Measurements from ENCODE around the gene ZWILCH. TPM values are rescaled to one million over a fixed set of nuclear protein-coding genes. Genes with fewer than 3 reads are reported as not detected.
A peak's percentile ranks its signal among the peaks of the same experiment; 100 is the strongest.

Gene ZWILCH
- total and polyA plus RNA-seq, 2 donors (not counting 3 experiments of a cell fraction or from before 2014, with no cell fraction given): 9.3 to 28.8 TPM

DNA sequence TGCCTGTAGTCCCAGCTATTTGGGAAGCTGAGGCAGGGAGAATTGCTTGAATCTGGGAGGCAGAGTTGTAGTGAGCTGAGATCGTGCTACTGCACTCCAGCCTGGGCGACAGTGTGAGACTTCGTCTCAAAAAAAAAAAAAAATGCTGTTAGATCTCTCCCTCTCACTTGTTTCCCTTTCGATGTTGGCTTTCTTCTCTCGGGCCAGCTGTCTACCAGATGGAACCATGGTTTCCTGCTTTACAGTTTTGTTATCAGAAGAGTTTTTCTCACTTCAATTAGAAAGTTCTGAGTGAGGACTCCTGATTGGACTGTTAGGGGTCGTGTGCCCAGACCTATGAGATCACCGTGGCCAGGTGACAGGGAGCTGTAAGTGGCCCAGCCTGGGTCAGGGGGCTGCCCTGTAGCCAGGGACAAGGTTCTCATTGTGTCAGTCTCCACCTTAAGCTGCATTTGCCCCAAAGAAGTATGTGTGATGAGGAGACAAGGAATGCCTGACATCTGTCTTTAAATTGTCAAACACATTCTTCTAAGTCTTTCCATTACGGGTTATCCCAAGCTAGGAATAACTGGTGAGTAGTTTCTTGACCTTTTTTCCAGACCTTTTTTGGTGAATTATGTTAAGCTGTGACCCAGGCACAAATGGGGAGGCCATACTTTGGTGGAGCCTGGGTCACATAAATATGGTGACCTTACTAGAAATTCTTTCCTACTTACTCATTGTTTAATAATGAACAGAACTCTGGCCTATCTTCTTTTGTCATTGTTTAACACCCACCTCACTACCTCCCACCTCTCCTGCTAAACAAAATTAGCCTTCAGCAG, 32.7 kb upstream of the ZWILCH start:
- Histone ChIP-seq H3K27me3 (ENCODE audit: control insufficient read depth in 2 of 2, insufficient read depth in 2 of 2, low read length in 2 of 2) (no peaks in the 10 kb centered on the region), H3K4me2 (ENCODE audit: insufficient read depth, low read length) (no peak overlapping the region), H4K20me1 (replicated peaks; ENCODE audit: control insufficient read depth, extremely low read depth, insufficient read depth, low read length) (no peaks in the 10 kb centered on the region), H2AFZ (ENCODE audit: low read depth, low read length) (no peak overlapping the region), H3K36me3 (ENCODE audit: control insufficient read depth in 2 of 2, extremely low read depth in 1 of 2, insufficient read depth in 2 of 2, low read length in 2 of 2) (no peaks in the 10 kb centered on the region), H3K27ac (ENCODE audit: insufficient read depth, low read depth, low read length) (no peak overlapping the region), H3K9me1 (replicated peaks; ENCODE audit: control insufficient read depth, extremely low read depth, insufficient read depth, low read length) (no peaks in the 10 kb centered on the region), H3K9me3 (replicated peaks; ENCODE audit: control insufficient read depth, insufficient read depth, low read length) (no peaks in the 10 kb centered on the region), H3K9ac (replicated peaks; ENCODE audit: extremely low read depth, insufficient read depth, low read length) (no peak overlapping the region), H3K4me3 (replicated peaks in 1 of 3; ENCODE audit: insufficient read depth in 1 of 3, low read depth in 1 of 3, low read length in 3 of 3) (no peak overlapping the region), H3K4me1 (ENCODE audit: control insufficient read depth, extremely low read depth, insufficient read depth, low read length) (peaks cover 11% of the 10 kb centered on the region), H3K79me2 (ENCODE audit: control insufficient read depth, insufficient read depth, low read length) (no peaks in the 10 kb centered on the region)
- DNase-seq (ENCODE audit: low read depth, low spot score): peak; percentile 41
- ChIA-PET CTCF (interaction anchor here (0.8 to 2.8 kb wide), 3 partner anchors 13 to 25 kb away, joined by 3 to 10 read pairs (median 4); partner anchors contain the start of gene SNAPC5), POLR2A (interaction anchor here (0.6 kb wide), 1 partner anchor 25 kb away, joined by 5 read pairs; no protein-coding TSS in a partner anchor)
- peak; percentile 44 for FAIRE-seq
- BruUV-seq (replicated peaks): no TSS peak
- intact Hi-C loops (cut with micrococcal nuclease): no loop called here
- dilution Hi-C loops (cut with MboI; ENCODE audit: extremely low pct_ligation_motif_present, low sequenced_read_pairs): no loop called here
- TF ChIP-seq GATA2 (IDR thresholded peaks at IDR 0.05; ENCODE audit: insufficient read depth, insufficient read length, low read depth, low read length) (no peak), FOS (IDR thresholded peaks at IDR 0.05; ENCODE audit: borderline replicate concordance, insufficient read depth, low read length) (no peak), JUN (IDR thresholded peaks at IDR 0.05; ENCODE audit: borderline replicate concordance, insufficient read depth, insufficient read length, low read depth) (peak; percentile 10)

GRCh38 chr15:66474135-66474534, 31.0 kb upstream of the ZWILCH start:
- Histone ChIP-seq H3K27me3 (ENCODE audit: control insufficient read depth in 2 of 2, insufficient read depth in 2 of 2, low read length in 2 of 2) (no peaks in the 10 kb centered on the region), H3K4me2 (ENCODE audit: insufficient read depth, low read length) (no peak overlapping the region), H3K9me3 (replicated peaks; ENCODE audit: control insufficient read depth, insufficient read depth, low read length) (no peaks in the 10 kb centered on the region), H3K36me3 (ENCODE audit: control insufficient read depth in 2 of 2, extremely low read depth in 1 of 2, insufficient read depth in 2 of 2, low read length in 2 of 2) (no peaks in the 10 kb centered on the region), H3K4me3 (replicated peaks in 1 of 3; ENCODE audit: insufficient read depth in 1 of 3, low read depth in 1 of 3, low read length in 3 of 3) (no peak overlapping the region), H3K9ac (replicated peaks; ENCODE audit: extremely low read depth, insufficient read depth, low read length) (no peak overlapping the region), H3K4me1 (ENCODE audit: control insufficient read depth, extremely low read depth, insufficient read depth, low read length) (peaks cover 11% of the 10 kb centered on the region), H4K20me1 (replicated peaks; ENCODE audit: control insufficient read depth, extremely low read depth, insufficient read depth, low read length) (no peaks in the 10 kb centered on the region), H3K9me1 (replicated peaks; ENCODE audit: control insufficient read depth, extremely low read depth, insufficient read depth, low read length) (no peaks in the 10 kb centered on the region), H3K79me2 (ENCODE audit: control insufficient read depth, insufficient read depth, low read length) (no peaks in the 10 kb centered on the region), H2AFZ (ENCODE audit: low read depth, low read length) (no peak overlapping the region), H3K27ac (ENCODE audit: insufficient read depth, low read depth, low read length) (no peak overlapping the region)
- no TSS peak for BruUV-seq (replicated peaks)
- DNase-seq (ENCODE audit: low read depth, low spot score) (no peak), FAIRE-seq (no peak)
- ChIA-PET CTCF (interaction anchor here (1.5 kb wide), 1 partner anchor 86 kb away, joined by 4 read pairs; no protein-coding TSS in a partner anchor), POLR2A (no interaction called here)
- TF ChIP-seq MAX (IDR thresholded peaks at IDR 0.05; ENCODE audit: insufficient read depth, insufficient read length) (no peak), POLR2A (IDR thresholded peaks at IDR 0.05; ENCODE audit: low read depth, low read length) (no peak), MYC (IDR thresholded peaks at IDR 0.05; ENCODE audit: low read depth, low read length) (no peak), JUN (IDR thresholded peaks at IDR 0.05; ENCODE audit: borderline replicate concordance, insufficient read depth, insufficient read length, low read depth) (no peak), FOS (IDR thresholded peaks at IDR 0.05; ENCODE audit: borderline replicate concordance, insufficient read depth, low read length) (no peak), EZH2 (IDR thresholded peaks at IDR 0.05; ENCODE audit: borderline replicate concordance, low read depth, low read length, severe bottlenecking) (no peak), POLR2AphosphoS5 (IDR thresholded peaks at IDR 0.05; ENCODE audit: insufficient read depth, low read depth, low read length) (no peak), GATA2 (IDR thresholded peaks at IDR 0.05; ENCODE audit: insufficient read depth, insufficient read length, low read depth, low read length) (no peak)
- TF ChIP-seq, protein P1, sequence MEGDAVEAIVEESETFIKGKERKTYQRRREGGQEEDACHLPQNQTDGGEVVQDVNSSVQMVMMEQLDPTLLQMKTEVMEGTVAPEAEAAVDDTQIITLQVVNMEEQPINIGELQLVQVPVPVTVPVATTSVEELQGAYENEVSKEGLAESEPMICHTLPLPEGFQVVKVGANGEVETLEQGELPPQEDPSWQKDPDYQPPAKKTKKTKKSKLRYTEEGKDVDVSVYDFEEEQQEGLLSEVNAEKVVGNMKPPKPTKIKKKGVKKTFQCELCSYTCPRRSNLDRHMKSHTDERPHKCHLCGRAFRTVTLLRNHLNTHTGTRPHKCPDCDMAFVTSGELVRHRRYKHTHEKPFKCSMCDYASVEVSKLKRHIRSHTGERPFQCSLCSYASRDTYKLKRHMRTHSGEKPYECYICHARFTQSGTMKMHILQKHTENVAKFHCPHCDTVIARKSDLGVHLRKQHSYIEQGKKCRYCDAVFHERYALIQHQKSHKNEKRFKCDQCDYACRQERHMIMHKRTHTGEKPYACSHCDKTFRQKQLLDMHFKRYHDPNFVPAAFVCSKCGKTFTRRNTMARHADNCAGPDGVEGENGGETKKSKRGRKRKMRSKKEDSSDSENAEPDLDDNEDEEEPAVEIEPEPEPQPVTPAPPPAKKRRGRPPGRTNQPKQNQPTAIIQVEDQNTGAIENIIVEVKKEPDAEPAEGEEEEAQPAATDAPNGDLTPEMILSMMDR (IDR thresholded peaks at IDR 0.05; ENCODE audit: extremely low read depth in 1 of 2, insufficient read depth in 1 of 2, low read depth in 1 of 2, low read length in 2 of 2): no peak
- intact Hi-C loops (cut with micrococcal nuclease): no loop called here
- dilution Hi-C loops (cut with MboI; ENCODE audit: extremely low pct_ligation_motif_present, low sequenced_read_pairs): no loop called here

Measured in endothelial cell of umbilical vein (primary cell).